Measurements from ENCODE around the gene EIF3L. TPM values are rescaled to one million over a fixed set of nuclear protein-coding genes. Genes with fewer than 3 reads are reported as not detected.

Gene EIF3L
- total RNA-seq, 1 donor from 2014 or later, result 480 TPM

- intact Hi-C loops (cut with micrococcal nuclease), result loop anchor here (1.0 to 5.0 kb wide), 5 partner anchors 10 to 200 kb away; partner anchors contain the start of genes ANKRD54, C22orf23, GGA1 and LGALS1
- Mint-ChIP-seq H3K4me1 (peaks cover 36% of the 10 kb centered on the region), H3K27ac (peak within 1 kb of the TSS; percentile 15), H3K27me3 (peaks cover 23% of the 10 kb centered on the region), H3K36me3 (ENCODE audit: low read depth) (peaks cover 5% of the 10 kb centered on the region), H3K4me3 (peak within 1 kb of the TSS; percentile 94), H3K9me3 (no peaks in the 10 kb centered on the region)
- peak; percentile 97 for DNase-seq
These were observed 41.6 kb upstream of the EIF3L start, which contains the start of gene GCAT for GRCh38 chr22:37807410-37808293. GCAT (plus strand) TSS chr22:37807934; CDS start chr22:37807968, 34 bp downstream.

GRCh38 chr22:37808294-37808657 lies 40.9 kb upstream of the EIF3L start:
- no peak for DNase-seq
- Mint-ChIP-seq H3K36me3 (ENCODE audit: low read depth) (peaks cover 5% of the 10 kb centered on the region), H3K27ac (peak overlapping the region; percentile 15), H3K4me3 (peak overlapping the region; percentile 94), H3K9me3 (no peaks in the 10 kb centered on the region), H3K27me3 (peaks cover 16% of the 10 kb centered on the region), H3K4me1 (peaks cover 30% of the 10 kb centered on the region)
- intact Hi-C loops (cut with micrococcal nuclease), result loop anchor here (5.0 kb wide), 2 partner anchors 131 to 201 kb away; partner anchors contain the start of genes GGA1 and LGALS1

- H3K27ac Mint-ChIP-seq, result no peak overlapping the region
- H3K36me3 Mint-ChIP-seq (ENCODE audit: low read depth), result peaks cover 8% of the 10 kb centered on the region
- intact Hi-C loops (cut with micrococcal nuclease), result loop anchor here (5.0 kb wide), 2 partner anchors 133 to 203 kb away; partner anchors contain the start of genes GGA1 and LGALS1
- H3K9me3 Mint-ChIP-seq, result no peaks in the 10 kb centered on the region
- H3K4me1 Mint-ChIP-seq, result peaks cover 21% of the 10 kb centered on the region
- peak overlapping the region; percentile 18 for H3K4me3 Mint-ChIP-seq
- H3K27me3 Mint-ChIP-seq, result peaks cover 10% of the 10 kb centered on the region
- DNase-seq, result peak; percentile 54
These were observed 39.4 kb upstream of the EIF3L start for GRCh38 chr22:37809672-37810333.

- H3K4me1 Mint-ChIP-seq, result peaks cover 7% of the 10 kb centered on the region
- no peaks in the 10 kb centered on the region for H3K9me3 Mint-ChIP-seq
- H3K27ac Mint-ChIP-seq, result no peak overlapping the region
- intact Hi-C loops (cut with micrococcal nuclease), result no loop called here
- peaks cover 5% of the 10 kb centered on the region for H3K36me3 Mint-ChIP-seq (ENCODE audit: low read depth)
- no peak overlapping the region for H3K4me3 Mint-ChIP-seq
- DNase-seq, result no peak
- no peaks in the 10 kb centered on the region for H3K27me3 Mint-ChIP-seq
These were observed 37.4 kb upstream of the EIF3L start for GRCh38 chr22:37811867-37812266.

- no peak overlapping the region for H3K27ac Mint-ChIP-seq
- intact Hi-C loops (cut with micrococcal nuclease), result no loop called here
- H3K27me3 Mint-ChIP-seq, result no peaks in the 10 kb centered on the region
- peaks cover 5% of the 10 kb centered on the region for H3K36me3 Mint-ChIP-seq (ENCODE audit: low read depth)
- H3K4me1 Mint-ChIP-seq, result peaks cover 5% of the 10 kb centered on the region
- H3K9me3 Mint-ChIP-seq, result no peaks in the 10 kb centered on the region
- no peak overlapping the region for H3K4me3 Mint-ChIP-seq
- peak; percentile 52 for DNase-seq
These were observed 36.1 kb upstream of the EIF3L start for GRCh38 chr22:37812869-37813678.

- intact Hi-C loops (cut with micrococcal nuclease), result no loop called here
- Mint-ChIP-seq H3K9me3 (no peaks in the 10 kb centered on the region), H3K36me3 (ENCODE audit: low read depth) (peaks cover 5% of the 10 kb centered on the region), H3K27ac (no peak overlapping the region), H3K27me3 (peaks cover 15% of the 10 kb centered on the region), H3K4me1 (peaks cover 8% of the 10 kb centered on the region), H3K4me3 (no peak overlapping the region)
- no peak for DNase-seq
These were observed 33.6 kb upstream of the EIF3L start for GRCh38 chr22:37815593-37815992.

GRCh38 chr22:37816543-37817180 lies 32.6 kb upstream of the EIF3L start:
- H3K9me3 Mint-ChIP-seq, result no peaks in the 10 kb centered on the region
- peaks cover 8% of the 10 kb centered on the region for H3K4me1 Mint-ChIP-seq
- H3K27ac Mint-ChIP-seq, result no peak overlapping the region
- peaks cover 5% of the 10 kb centered on the region for H3K36me3 Mint-ChIP-seq (ENCODE audit: low read depth)
- no peak overlapping the region for H3K4me3 Mint-ChIP-seq
- peak; percentile 54 for DNase-seq
- peaks cover 17% of the 10 kb centered on the region for H3K27me3 Mint-ChIP-seq
- intact Hi-C loops (cut with micrococcal nuclease), result loop anchor here (1.0 kb wide), 3 partner anchors 9 to 118 kb away; partner anchors contain the start of gene GCAT

- H3K27ac Mint-ChIP-seq, result no peak overlapping the region
- peaks cover 23% of the 10 kb centered on the region for H3K27me3 Mint-ChIP-seq
- peak overlapping the region; percentile 56 for H3K4me3 Mint-ChIP-seq
- H3K36me3 Mint-ChIP-seq (ENCODE audit: low read depth), result peaks cover 5% of the 10 kb centered on the region
- intact Hi-C loops (cut with micrococcal nuclease), result loop anchor here (1.0 to 2.0 kb wide), 4 partner anchors 11 to 116 kb away; partner anchors contain the start of gene GCAT
- H3K4me1 Mint-ChIP-seq, result peaks cover 8% of the 10 kb centered on the region
- peak; percentile 96 for DNase-seq
- H3K9me3 Mint-ChIP-seq, result no peaks in the 10 kb centered on the region
These were observed 31.4 kb upstream of the EIF3L start for GRCh38 chr22:37817705-37818408.

GRCh38 chr22:37818409-37819104 lies 30.7 kb upstream of the EIF3L start:
- H3K27me3 Mint-ChIP-seq, result peaks cover 28% of the 10 kb centered on the region

GRCh38 chr22:37819105-37819433 lies 30.1 kb upstream of the EIF3L start:
- Mint-ChIP-seq H3K9me3 (no peaks in the 10 kb centered on the region), H3K27me3 (peaks cover 29% of the 10 kb centered on the region), H3K27ac (no peak overlapping the region), H3K4me3 (peak overlapping the region; percentile 71), H3K4me1 (peaks cover 8% of the 10 kb centered on the region), H3K36me3 (ENCODE audit: low read depth) (peaks cover 4% of the 10 kb centered on the region)
- DNase-seq, result no peak
- intact Hi-C loops (cut with micrococcal nuclease), result loop anchor here (2.0 kb wide), 1 partner anchor 16 kb away; no protein-coding TSS in a partner anchor

More at GRCh38 chr22:37818409-37819104, 30.7 kb upstream of the EIF3L start:
- Mint-ChIP-seq H3K4me1 (peaks cover 8% of the 10 kb centered on the region), H3K9me3 (no peaks in the 10 kb centered on the region), H3K4me3 (peak overlapping the region; percentile 71), H3K36me3 (ENCODE audit: low read depth) (peaks cover 4% of the 10 kb centered on the region), H3K27ac (no peak overlapping the region)
- intact Hi-C loops (cut with micrococcal nuclease), result loop anchor here (2.0 kb wide), 1 partner anchor 16 kb away; no protein-coding TSS in a partner anchor
- DNase-seq, result peak; percentile 92

GRCh38 chr22:37820350-37820749 lies 28.9 kb upstream of the EIF3L start:
- Mint-ChIP-seq H3K27me3 (peaks cover 32% of the 10 kb centered on the region), H3K36me3 (ENCODE audit: low read depth) (peaks cover 2% of the 10 kb centered on the region), H3K27ac (no peak overlapping the region), H3K4me3 (no peak overlapping the region), H3K9me3 (no peaks in the 10 kb centered on the region), H3K4me1 (peaks cover 11% of the 10 kb centered on the region)
- intact Hi-C loops (cut with micrococcal nuclease), result no loop called here
- DNase-seq, result no peak
